Muscle of arm (tissue), 14 donors: Measurements from ENCODE around the gene ATP6V1C2. TPM values are rescaled to one million over a fixed set of nuclear protein-coding genes. Genes with fewer than 3 reads are reported as not detected.

Source experiments
- DNase-seq: peaks from one replicate; pipeline ENCODE4 v3.0.0-alpha.2; 2013
- long read RNA-seq, 11 donors: transcript quantifications; one replicate each; lab custom pipeline, GENCODE V29; 2026
- polyA plus RNA-seq, 12 donors: library from polyadenylated mRNA; unstranded; fragments of 120-200 nt; gene quantifications; one replicate each; pipeline ENCODE4 v1.2.1, GENCODE V29; 2013; ENCODE audit not compliant: insufficient read length in 12 of 12

Gene ATP6V1C2, protein sequence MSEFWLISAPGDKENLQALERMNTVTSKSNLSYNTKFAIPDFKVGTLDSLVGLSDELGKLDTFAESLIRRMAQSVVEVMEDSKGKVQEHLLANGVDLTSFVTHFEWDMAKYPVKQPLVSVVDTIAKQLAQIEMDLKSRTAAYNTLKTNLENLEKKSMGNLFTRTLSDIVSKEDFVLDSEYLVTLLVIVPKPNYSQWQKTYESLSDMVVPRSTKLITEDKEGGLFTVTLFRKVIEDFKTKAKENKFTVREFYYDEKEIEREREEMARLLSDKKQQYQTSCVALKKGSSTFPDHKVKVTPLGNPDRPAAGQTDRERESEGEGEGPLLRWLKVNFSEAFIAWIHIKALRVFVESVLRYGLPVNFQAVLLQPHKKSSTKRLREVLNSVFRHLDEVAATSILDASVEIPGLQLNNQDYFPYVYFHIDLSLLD
- polyA plus RNA-seq, result 10 to 100 TPM in 1 of 12 donors, 1 to 10 TPM in 10, not detected in 1; 1.4 to 10.3 (median 3.0) TPM
- long read RNA-seq, donor 1, result 0 reads
- long read RNA-seq, donor 2, result 0 reads
- long read RNA-seq, donor 3, partial matches to known transcripts, result 29 of 59 reads
- long read RNA-seq, donor 3, other reads (novel, unspliced or antisense), result 30 of 59 reads
- long read RNA-seq, donor 4, result 0 reads
- long read RNA-seq, donor 5, partial matches to known transcripts, result 63 of 265 reads
- long read RNA-seq, donor 5, other reads (novel, unspliced or antisense), result 202 of 265 reads
- long read RNA-seq, donor 6, partial matches to known transcripts, result 0 of 1 reads
- long read RNA-seq, donor 6, other reads (novel, unspliced or antisense), result 0 of 1 reads
- long read RNA-seq, donor 7, result 0 reads
- long read RNA-seq, donor 8, result 0 reads
- long read RNA-seq, donor 9, partial matches to known transcripts, result 60 of 106 reads
- long read RNA-seq, donor 9, other reads (novel, unspliced or antisense), result 46 of 106 reads
- long read RNA-seq, donor 10, partial matches to known transcripts, result 50 of 98 reads
- long read RNA-seq, donor 10, other reads (novel, unspliced or antisense), result 48 of 98 reads
- long read RNA-seq, donor 11, partial matches to known transcripts, result 79 of 159 reads
- long read RNA-seq, donor 11, other reads (novel, unspliced or antisense), result 80 of 159 reads

DNA sequence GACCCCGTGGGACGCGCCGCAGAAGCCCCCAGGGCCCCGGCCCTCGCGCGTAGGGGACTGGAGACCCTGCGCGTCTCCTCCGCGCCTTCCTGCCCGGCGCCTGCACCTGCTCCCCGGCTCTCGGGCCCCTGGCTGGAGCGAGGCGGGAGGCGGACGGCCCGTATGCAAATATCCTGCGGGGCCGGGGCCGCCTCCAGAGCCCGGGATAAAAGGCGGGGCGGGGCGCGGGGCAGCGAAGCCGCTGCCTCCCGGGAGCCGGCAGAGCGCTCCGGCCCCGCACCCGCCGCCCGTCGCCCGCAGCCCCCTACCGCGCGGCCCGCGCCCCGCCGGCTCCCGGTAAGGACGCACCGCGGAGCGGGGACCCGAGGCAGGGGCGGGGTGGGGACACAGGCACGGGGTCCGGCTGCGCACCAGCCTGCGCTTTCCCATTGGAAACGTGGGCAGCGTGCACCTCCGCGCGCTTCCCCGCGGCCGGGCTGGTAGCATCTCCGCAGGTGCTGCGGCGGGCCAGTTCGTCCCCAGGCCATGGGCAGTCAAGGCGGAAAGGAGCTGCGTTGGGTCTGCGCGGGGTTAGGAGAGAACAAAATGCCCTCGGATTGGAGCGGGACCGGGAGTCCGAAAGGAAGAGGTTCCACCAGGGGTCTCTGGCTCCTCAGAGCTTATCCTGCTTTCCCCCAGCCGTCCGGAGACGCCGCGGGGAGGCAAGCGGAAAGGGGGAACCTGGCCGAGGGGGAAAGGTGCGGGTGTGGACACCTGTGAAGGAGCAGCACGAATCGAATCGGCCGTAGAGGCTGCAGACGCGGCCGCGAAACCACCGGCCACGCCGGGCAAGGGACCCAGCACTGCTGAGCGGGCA is at the start of gene ATP6V1C2:
Gene ATP6V1C2, plus strand, starts transcription at position 235 of the 856 bp plus-strand sequence. CDS start 1,220 bp downstream, outside the sequence.
- DNase-seq, result no peak

DNA sequence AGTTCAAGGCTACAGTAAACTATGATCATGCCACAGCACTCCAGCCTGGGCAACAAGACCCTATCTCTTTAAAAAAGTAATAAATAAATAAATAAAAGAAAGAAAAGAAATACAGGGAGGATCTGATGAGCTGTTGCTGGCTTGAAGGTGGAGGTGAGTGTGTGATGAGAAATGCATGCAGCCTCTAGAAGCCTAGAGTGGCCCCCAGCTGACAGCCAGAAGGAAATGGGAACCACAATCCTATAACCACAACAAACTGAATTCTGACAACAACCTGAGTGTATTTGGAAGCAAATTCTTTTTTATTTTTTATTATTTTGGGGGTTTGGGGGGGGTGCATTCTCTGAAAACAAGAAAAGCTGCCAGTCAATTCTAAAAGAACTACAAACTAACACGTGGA is 46.3 kb upstream of the ATP6V1C2 start:
- DNase-seq, result no peak

DNA sequence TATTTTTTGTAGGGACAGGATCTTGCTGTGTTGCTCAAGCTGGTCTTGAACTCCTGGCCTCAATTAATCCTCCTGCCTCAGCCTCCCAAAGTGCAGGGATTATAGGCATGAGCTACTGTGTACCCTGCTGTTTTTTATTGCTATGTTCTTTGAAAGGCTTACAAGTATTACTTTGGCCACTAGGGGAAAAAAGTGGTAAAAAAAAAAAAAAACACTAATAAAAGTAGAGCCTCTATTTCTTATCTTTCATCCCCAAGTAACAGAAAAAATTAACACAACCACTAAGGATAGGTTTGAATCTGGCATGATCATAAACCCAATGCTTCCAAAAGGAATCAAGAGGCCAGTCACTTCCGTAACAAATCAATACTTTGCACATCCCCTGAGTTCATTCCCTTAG is 43.2 kb upstream of the ATP6V1C2 start:
- DNase-seq, result no peak

DNA sequence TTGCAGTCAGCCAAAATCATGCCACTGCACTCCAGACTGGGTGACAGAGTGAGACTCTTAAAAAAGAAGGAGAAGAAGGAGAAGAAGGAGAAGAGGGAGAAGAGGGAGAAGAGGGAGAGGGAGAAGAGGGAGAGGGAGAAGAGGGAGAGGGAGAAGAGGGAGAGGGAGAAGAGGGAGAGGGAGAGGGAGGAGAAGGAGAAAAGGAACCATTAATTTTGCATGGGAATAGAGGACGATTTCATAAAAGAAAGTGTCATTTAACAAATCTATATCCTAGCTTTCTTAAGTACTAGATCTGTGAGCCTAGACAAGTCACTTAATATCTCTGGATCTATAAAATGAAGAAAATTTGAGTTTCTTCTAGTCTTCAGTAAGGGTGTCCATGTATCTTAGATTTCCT is 41.2 kb upstream of the ATP6V1C2 start:
- no peak for DNase-seq

DNA sequence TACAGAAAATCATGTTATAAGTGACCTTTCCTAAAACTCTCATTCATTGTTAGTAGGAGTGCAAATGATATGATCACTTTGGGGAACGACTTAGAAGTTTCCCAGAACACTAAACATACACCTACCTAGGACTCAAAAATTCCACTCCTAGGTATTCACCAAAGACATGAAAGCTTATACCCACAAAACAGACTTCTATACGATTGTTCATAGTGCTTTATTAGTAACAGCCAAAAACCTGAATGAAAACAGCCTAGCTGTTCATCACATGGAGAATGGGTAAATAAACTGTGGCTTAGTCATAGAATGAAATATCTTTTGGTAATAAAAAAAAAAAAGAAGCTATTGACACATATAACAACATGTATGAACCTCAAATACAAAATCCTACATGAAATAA is 40.5 kb upstream of the ATP6V1C2 start:
- DNase-seq, result no peak

DNA sequence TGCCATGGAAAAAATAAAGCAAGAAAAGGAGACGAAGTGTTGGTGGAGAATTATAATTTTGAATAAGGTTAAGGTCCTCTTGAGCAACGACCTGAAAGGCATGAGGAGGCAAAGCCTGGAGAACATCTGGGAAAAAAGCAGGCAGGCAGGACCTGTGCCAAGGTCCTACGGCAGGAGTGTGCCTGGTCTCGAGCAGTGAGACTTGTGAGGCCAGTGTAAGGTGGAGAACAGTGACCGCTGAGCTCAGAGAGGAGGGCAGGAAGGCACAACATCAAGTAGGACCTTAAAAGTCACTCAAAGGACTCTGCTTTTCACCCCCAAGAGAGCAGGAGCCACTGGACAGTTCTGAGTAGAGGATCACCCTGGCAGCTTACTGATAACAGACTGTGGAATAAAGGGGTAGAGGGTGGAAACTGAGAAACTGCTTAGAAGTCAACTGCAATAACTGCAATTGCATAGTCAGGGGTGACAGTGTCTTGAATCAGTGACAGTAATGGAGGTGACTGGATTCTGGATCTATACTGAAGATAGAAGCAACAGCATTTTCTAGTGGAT is 35.2 kb upstream of the ATP6V1C2 start:
- no peak for DNase-seq

DNA sequence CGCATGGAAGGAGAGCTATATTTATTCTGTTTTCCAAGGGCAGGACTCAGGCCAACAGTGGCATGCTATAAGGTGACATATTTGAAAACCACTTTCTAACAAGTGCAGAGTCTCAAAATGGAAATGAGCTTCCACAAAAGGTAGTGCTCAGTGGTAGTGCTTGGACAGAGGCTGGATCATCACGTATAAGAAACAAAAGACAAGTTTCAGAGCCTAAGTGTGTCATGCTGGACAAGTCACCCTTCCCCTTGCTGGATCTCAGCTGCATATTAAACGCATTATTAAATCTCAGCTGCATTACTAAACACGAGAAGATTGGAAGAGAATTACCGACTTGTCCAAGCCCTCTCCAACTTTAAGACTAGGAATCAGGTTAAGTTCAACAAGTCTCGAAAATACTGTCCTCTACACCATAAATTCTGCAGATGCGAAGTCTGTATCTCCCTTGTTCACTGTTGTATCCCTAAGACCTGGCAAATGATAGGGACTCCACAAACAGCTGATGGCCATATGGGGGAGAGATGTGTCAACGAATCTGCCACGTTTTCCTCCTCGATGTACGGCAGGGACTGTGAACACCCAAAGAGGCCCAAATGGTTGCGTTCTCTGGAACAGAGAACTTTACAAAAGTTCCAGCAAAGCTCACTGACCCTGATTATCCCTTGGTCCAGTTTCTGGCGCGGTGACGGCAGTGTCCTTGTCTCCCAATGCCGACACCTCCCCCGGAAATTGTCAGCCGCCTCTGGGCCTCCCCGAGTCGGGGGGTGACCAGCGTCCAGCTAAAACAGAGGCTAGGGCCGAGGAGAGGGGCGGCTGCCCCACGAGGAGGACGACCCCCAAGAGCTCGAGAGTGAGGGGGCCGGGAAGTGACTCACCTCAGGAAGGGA is 32.3 kb upstream of the ATP6V1C2 start:
- DNase-seq, result peak; percentile 7

DNA sequence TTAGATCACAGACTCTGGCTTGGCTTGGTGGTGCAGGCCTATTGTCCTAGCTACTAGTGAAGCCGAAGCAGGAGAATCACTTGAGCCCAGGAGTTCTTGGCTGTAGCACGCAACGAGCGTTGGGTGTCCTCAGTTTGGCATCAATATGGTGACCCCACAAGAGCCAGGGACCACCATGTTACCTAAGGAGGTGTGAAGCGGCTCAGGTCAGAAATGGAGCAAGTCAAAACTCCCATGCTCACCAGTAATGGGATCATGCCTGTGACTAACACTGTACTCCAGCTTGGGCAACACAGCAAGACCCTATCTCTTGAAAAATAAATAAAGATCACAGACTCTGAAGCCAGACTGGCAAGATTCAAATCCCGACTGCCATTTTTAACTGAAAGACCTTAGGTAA is 29.9 kb upstream of the ATP6V1C2 start:
- DNase-seq, result no peak

DNA sequence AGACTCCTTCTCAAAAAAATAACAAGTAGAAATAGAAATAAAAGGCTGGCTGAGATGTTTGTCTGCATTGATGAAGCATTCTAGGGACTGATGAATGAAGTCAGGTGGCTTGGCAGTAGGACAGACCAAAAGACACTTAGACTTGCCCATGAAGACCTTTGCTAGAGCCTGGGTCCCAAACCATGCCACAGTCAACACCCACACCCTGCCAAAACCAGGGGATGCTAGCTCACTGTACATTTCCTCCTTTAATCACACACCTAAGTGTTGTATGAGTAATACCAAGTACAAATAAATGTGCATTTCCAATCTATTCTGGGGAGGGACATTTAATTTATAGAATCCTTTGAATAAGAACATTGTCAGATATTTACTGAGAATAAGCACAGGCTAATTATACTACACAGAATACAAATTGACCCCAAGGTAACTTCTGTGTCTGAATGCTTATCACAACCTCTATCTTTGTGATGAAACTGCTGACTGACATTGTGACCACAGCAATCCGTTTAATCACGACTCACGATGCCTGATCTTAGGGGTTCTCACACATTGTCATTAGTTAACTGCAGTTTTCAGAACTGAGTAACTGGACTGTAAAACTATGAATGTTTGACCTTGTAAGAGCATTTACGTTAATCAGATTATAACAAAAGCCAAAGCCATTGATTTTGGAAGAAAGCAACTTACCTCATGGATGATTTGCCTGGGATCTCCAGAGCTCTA is 21.2 kb upstream of the ATP6V1C2 start:
- DNase-seq, result no peak

DNA sequence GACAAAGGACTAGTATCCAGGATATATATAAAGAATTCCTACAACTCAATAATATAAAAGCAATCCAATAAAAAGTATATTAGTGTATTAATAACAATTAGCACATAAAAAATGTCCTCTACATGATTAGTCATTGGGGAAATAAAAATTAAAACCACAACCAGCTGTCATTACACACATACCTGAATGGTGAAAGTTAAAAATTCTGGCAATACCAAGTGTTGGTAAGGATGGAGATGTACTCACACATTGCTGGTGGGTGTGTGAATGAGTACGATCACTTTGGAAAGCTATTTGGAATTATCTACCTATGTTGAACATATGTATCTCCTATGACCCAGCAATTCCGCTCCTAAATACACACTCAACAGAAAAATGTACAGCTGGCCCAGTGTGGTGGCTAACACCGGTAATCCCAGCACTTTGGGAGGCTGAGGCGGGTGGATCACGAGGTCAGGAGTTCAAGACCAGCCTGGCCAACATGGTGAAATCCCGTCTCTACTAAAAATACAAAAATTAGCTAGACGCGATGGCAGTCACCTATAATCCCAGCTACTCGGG is 17.3 kb upstream of the ATP6V1C2 start:
- no peak for DNase-seq

DNA sequence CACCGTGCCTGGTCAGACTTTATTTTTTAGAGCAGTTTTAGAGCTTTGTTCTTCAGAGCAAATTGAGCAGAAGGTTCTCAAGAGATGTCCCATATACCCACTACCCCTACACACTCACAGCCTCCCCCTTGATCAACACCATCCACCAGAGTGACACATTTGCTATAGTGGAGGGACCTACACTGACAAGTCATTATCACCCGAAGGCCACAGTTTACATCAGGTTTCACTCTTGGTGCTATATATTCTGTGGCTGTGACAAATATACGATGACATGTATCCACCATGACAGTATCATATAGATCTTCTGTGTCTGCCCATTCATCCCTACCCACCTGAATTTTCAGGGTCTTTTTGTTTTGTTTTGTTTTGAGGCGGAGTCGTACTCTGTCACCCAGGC is 15.4 kb upstream of the ATP6V1C2 start:
- no peak for DNase-seq

DNA sequence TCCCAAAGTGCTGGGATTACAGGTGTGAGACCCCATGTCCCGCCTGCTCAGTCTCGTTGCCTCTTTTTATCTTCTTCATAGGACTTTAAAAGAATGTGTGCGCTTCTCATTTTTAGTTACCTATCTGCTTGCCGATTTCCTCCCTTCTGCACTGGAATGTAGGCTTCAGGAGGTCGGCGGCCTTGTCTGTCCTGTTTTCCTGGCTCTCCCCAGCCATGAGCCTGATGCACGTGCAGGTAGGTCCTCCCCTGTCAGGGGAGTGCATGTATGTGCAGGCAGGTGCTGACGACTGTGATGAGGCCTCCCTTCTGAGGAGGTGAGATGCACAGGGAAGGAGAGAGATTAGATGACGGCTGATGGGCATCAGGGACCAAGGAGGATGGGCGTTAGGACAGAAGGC is 13.6 kb upstream of the ATP6V1C2 start:
- DNase-seq, result no peak

DNA sequence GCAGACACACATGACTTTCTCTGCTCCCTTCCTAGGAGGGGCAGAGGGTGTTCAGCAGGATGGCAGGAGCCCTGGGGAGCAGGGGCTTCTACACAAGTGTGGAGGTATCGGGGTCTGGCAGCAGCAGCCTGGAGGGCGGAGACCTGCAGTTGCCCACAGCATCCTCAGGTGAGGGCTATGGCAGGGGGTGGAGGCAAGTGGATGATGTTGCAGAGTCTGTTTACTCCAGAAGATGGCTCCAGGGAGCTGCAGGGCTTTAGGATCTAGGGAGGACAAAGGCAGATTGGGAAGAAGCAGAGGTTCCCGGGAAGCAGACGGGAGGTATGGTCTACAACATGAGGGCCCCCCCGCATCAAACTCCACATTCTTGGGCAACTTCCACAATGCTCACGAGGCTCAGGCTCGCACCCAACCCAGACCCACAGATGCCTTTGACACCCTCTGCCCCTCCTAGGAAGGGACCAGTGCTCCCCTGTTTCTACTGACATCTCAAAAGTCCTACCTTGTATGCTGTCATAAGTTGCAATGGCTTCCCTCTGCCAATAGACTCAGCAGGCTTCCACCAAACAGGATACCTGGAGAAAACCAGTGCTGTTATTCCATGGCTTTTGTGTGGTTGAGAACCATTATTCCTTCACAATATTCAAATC is 12.0 kb upstream of the ATP6V1C2 start:
- DNase-seq, result no peak

DNA sequence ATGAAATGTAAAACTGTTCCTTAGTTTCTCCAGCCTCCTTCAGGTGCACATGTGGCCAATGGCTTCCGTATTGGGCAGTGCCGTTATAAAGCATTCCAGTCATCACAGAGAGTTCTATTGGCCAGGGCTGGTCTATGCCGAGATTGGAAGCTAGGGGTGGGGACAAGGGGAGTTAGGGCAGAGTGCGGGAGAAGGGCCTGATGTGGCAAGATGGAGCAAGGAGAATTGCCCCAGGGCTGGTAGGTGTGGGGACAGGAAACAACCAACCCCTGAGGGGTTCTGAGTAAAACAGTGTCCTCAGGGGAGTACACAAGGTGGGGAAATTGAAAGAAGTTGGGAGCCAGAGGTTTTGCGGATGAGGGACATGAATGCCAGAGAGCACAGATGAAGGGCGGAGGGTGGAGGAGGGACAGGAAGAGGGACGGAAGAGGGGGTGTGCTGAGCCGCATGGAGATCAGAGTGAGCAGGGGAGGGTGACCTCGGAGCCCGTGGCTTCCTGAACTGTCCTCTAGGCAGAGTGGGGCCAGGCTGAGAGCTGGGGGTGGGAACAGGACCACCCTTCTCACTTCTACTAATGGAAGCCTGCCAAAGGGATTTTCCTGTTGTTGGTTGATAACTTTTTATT is 9.1 kb upstream of the ATP6V1C2 start:
- DNase-seq, result no peak

DNA sequence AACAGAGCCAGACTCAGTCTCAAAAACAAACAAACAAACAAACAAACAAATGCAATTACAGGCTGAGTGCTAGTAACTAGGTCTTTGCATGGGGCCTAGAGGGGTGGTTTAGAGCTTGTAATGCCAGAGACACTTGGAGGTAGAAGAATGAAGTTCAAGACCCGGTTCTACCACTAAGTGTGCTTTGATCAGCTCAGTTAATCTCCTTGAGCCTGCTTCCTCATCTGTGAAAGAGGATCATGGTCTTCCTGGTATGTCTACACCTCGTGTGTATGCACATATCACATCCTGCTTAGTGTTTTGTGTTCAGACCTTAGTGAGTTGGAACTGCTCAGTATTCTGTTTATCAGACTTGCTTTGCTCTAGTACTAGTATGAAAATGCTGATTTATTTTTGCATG is 4.8 kb upstream of the ATP6V1C2 start:
- DNase-seq, result no peak

DNA sequence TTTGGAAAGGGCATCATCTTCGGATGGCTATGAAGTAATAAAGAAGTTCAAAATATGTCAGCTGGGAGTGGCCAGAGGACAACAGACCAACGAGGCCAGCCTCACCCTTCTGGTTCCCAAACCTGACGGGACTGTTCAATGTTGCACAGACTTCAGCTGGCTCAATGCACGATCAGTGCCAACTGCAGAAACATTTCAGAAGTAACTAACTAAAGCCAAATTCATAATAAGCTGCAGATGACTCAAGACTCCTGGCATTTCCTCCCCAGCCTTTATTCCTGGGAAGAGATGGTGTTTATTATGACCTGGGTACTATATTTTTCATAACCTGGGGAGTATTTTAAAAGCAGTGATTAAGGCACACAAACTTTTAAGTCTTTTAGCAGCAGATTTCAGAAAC is 3.8 kb upstream of the ATP6V1C2 start:
- DNase-seq, result no peak

DNA sequence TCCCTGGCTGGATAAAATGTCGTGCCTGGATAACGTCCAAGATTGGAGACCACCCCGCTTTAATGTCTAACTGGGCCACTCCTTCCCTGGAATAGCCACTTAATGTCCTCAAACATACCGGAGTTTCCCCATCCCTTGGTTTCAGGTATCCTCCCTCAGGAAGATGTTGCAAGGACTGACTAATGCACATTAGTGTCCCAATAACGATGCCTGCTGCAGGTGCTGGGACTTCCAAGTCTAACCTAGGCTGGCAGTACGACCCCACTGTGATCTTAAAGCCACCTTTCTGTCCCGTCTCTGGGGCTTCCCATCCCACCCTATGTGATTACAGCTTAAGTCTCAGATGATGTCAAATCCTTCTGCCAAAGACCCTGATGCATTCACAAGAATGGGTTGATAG is 1.1 kb upstream of the ATP6V1C2 start:
- no peak for DNase-seq

DNA sequence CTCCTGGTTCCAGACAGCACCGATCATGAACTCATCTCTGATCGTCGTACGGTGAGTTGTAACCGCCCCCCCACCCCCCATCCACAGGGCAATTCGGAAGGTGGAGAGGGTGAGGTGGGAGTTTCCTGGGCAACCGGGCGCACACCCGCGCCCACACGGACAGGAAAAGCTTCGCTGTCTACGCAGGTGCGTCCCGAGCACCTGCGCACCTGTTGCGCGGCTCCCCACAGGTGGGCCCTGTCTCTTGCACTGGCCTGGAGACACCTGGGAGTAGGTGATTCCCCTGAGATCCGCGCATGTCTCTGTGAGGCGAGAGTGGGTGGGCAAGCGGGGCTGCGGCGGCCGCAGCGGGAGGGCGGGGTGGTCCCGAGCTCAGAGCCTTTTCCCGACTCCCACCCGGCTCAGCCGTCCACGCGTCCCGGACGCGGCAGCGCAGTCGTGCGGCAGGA is 459 bp upstream of the ATP6V1C2 start:
- DNase-seq, result no peak
